ENCODE results near the gene ARHGDIG.

GRCh38 chr16:261031-261691 lies 19.2 kb upstream of the ARHGDIG start:
- no peak for TF ChIP-seq CTCF (IDR thresholded peaks at IDR 0.05)
- TF ChIP-seq ZFX (IDR thresholded peaks at IDR 0.05; ENCODE audit: borderline replicate concordance): no peak

All from 22Rv1 (cell line).